IPS-NIHi7 (cell line): ENCODE data around the gene SHC4.
"Not testable (repeated sequence)": the region's sequence is repeated elsewhere in the genome, so short reads cannot be mapped to it uniquely, and the experiment has no call there.

ENCODE experiments used
- DNase-seq: peaks from one replicate; pipeline ENCODE4 v3.0.0; 2012; ENCODE audit warnings: mixed read lengths; ENCODE audit errors: extremely low spot score

SHC4 gene

GRCh38 chr15:48883699-48884098, 80.0 kb downstream of the SHC4 start:
- no peak for DNase-seq

GRCh38 chr15:48880070-48880634, 83.6 kb downstream of the SHC4 start:
- no peak for DNase-seq

- peak; percentile 91 for DNase-seq
Observed at GRCh38 chr15:48877630-48878595, 85.8 kb downstream of the SHC4 start, which contains the start of gene EID1. EID1 (plus strand) TSS chr15:48878134; CDS start chr15:48878177, 43 bp downstream.

GRCh38 chr15:48876057-48876456, 87.7 kb downstream of the SHC4 start:
- no peak for DNase-seq

GRCh38 chr15:48875241-48875960, 88.3 kb downstream of the SHC4 start:
- no peak for DNase-seq

DNA sequence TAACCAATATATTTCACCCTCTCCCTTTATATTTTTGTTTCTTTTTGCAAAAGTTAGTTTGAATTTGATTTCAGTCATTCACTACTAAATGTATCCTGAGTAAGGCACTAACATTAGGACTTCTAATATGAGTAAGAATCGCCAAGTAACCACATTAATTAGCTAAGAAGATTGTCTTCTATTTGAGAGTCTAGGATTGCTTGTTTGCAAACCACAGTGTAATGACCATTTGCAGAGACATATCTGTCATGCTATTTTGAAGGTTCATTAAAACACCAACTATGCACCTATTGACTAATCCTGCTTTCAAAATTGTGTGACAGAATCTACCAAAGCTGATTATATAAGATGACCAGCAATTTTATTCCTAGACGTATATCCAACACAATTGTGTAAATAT, 91.1 kb downstream of the SHC4 start:
- no peak for DNase-seq

- DNase-seq: no peak
Observed at GRCh38 chr15:48871542-48871941, 92.2 kb downstream of the SHC4 start.

- DNase-seq: no peak
Observed at GRCh38 chr15:48869966-48870365, 93.8 kb downstream of the SHC4 start.

DNA sequence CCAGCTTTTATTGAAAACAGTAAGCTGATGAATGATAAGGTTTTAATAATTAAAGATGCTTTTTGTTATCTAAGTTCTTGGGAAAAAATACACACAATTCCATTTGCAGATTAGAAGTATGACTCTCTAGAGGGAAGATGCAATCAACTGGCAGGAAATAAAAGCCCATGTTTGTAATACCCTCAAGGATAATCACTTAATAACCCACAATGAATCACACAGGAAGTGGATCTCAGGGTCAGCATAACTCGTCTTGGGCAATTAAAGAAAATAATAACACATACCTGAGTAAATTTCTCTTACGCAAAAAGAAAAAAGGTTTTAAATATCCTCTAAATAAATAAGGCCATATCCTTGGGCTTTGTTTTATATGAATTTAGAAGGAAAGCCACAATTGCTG, 95.2 kb downstream of the SHC4 start:
- no peak for DNase-seq

- no peak for DNase-seq
Observed at GRCh38 chr15:48868023-48868422, 95.7 kb downstream of the SHC4 start.

- DNase-seq: no peak
Observed at GRCh38 chr15:48866141-48866563, 97.6 kb downstream of the SHC4 start.

DNA sequence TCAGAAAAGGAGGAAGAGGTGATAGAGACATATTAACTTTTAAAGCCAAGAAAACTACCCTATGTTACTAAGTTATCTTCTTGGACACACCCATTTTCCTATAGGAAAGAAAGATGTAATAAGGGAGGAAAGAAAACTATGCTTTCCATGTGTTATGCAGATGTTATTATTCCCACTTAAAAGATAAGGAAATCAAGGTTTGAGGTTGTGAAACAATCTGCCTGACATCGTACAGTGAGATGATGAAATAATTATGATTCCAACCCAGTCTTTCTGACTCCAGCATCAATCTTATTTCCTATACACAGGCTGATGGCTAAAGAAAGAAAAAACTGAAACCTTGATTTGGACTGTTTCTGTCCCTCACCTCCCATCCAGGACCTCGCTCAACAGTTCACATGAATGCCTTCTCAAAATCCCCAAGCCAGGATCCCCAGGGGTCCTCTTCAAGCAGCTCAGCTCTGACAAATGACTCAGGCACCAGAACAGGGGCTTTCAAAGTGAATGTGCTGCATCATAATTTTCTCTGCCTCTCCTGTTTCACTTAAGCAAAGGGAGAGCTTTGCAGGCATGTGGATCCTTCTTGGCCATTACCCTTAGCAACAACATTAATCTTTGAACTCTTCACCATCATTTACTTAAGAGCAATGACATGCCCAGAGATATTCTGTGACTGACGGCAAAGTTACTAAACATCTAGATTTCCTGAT, 98.2 kb downstream of the SHC4 start:
- DNase-seq: peak; percentile 34

DNA sequence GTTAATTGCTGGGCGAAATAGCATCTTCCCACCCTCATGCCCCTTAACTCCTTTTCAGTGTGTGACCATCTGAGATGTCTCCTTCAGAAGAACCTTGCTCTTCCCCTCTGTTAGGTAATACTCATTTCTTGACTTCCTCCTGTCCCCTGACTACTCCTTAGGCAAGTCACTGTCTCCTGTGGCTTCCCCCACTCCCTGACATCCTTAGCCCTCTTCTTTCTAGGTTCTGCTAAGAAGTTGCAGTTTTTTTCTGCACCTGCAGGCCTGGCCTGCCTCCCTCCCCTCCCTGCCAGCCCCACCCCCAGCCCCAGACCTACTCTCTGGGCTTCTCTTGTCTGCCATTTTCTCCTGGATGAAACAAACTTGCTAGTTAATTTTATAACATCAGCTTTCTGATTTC, 101.0 kb downstream of the SHC4 start:
- DNase-seq: no peak

GRCh38 chr15:48861813-48862431, 101.8 kb downstream of the SHC4 start:
- DNase-seq: peak; percentile 48

- no peak for DNase-seq
Observed at GRCh38 chr15:48859426-48859825, 104.3 kb downstream of the SHC4 start.

GRCh38 chr15:48858401-48858800, 105.3 kb downstream of the SHC4 start:
- DNase-seq: no peak

DNA sequence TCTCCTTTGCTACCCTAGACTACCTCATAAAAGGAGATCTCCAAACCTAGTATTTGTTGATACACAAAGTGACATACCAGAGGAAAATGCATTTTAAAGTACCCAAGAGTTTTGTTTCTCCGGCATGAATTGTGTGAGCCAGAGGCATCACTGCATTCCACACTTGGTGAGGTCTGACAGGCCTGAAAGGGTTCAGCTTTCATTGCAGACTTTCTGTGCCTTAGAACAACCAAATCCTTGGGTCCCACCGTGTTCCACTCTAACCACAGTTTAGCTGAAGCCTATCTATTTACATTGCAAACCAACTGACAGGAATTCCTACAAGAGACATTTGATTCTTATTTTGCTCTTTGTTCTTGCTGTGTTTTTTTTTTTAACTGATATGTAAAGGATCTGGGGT, 106.8 kb downstream of the SHC4 start:
- DNase-seq: peak; percentile 37

- peak; percentile 40 for DNase-seq
Observed at GRCh38 chr15:48855501-48856440, 107.9 kb downstream of the SHC4 start.

DNA sequence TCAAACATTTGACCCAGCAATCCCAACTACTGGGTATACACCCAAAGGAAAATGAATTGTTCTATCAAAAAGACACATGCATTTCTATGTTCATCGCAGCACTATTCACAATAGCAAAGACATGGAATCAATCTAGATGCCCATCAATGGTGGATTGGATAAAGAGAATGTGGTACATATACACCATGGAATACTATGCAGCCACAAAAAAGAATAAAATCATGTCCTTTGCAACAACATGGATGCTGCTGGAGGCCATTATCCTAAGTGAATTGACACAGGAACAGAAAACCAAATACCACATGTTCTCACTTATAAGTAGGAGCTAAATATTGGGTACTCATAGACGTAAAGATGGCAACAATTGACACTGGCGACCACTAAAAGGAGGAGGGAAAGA, 109.3 kb downstream of the SHC4 start:
- DNase-seq: not testable (repeated sequence)

DNA sequence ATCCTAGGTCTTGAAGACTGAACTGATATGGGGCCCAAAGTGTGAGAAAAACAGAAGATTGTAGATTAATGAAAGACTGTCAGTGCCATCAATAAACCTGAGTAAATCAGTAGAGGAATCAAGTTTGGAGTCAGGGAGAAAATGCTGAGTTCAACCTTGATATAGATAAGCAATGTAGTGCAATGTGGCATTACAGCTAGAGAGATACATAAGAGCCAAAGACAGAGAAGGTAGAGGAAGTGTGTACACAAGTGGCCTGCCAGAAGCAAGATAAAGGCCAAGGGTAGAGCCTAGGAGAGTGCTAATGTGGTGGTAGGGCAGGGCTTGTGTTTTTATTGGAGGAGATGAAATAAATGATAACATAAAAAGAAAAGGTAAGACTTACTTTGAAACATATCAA, 111.8 kb downstream of the SHC4 start:
- DNase-seq: no peak
